ENCODE data around the gene CCR2.
"Not testable (repeated sequence)": the region's sequence is repeated elsewhere in the genome, so short reads cannot be mapped to it uniquely, and the experiment has no call there.

CCR2 gene

GRCh38 chr3:46353647-46354410, at the start of gene CCR2:
TSS of gene CCR2 (plus strand) at chr3:46354111. CDS start at chr3:46357528, 3,417 bp downstream.
- no peak for DNase-seq (ENCODE audit: low spot score)

GRCh38 chr3:46304739-46305138, 49.2 kb upstream of the CCR2 start:
- no peak for DNase-seq (ENCODE audit: low spot score)

GRCh38 chr3:46312991-46313390, 40.9 kb upstream of the CCR2 start:
- DNase-seq (ENCODE audit: low spot score) = no peak

GRCh38 chr3:46314517-46314916, 39.4 kb upstream of the CCR2 start:
- no peak for DNase-seq (ENCODE audit: low spot score)

- DNase-seq (ENCODE audit: low spot score) = no peak
Observed at GRCh38 chr3:46316206-46316605, 37.7 kb upstream of the CCR2 start.

- DNase-seq (ENCODE audit: low spot score) = no peak
Observed at GRCh38 chr3:46318207-46318927, 35.5 kb upstream of the CCR2 start.

GRCh38 chr3:46321461-46322104, 32.3 kb upstream of the CCR2 start:
- no peak for DNase-seq (ENCODE audit: low spot score)

- no peak for DNase-seq (ENCODE audit: low spot score)
Observed at GRCh38 chr3:46324036-46324435, 29.9 kb upstream of the CCR2 start.

- no peak for DNase-seq (ENCODE audit: low spot score)
Observed at GRCh38 chr3:46325645-46326300, 28.1 kb upstream of the CCR2 start.

- not testable (repeated sequence) for DNase-seq (ENCODE audit: low spot score)
Observed at GRCh38 chr3:46330676-46331075, 23.2 kb upstream of the CCR2 start.

- no peak for DNase-seq (ENCODE audit: low spot score)
Observed at GRCh38 chr3:46334741-46335478, 19.0 kb upstream of the CCR2 start.

GRCh38 chr3:46335541-46335940, 18.4 kb upstream of the CCR2 start:
- no peak for DNase-seq (ENCODE audit: low spot score)

- DNase-seq (ENCODE audit: low spot score) = no peak
Observed at GRCh38 chr3:46337911-46338310, 16.0 kb upstream of the CCR2 start.

GRCh38 chr3:46338840-46339239, 15.1 kb upstream of the CCR2 start:
- DNase-seq (ENCODE audit: low spot score) = no peak

GRCh38 chr3:46344476-46344875, 9.4 kb upstream of the CCR2 start:
- DNase-seq (ENCODE audit: low spot score) = no peak

- DNase-seq (ENCODE audit: low spot score) = peak; percentile 23
Observed at GRCh38 chr3:46348823-46349482, 5.0 kb upstream of the CCR2 start.

GRCh38 chr3:46349484-46350261, 4.2 kb upstream of the CCR2 start:
- DNase-seq (ENCODE audit: low spot score) = peak; percentile 41

- DNase-seq (ENCODE audit: low spot score) = no peak
Observed at GRCh38 chr3:46350262-46350565, 3.7 kb upstream of the CCR2 start.

- DNase-seq (ENCODE audit: low spot score) = no peak
Observed at GRCh38 chr3:46351646-46352045, 2.3 kb upstream of the CCR2 start.

- no peak for DNase-seq (ENCODE audit: low spot score)
Observed at GRCh38 chr3:46353090-46353489, 821 bp upstream of the CCR2 start.

GRCh38 chr3:46354478-46354877, 567 bp downstream of the CCR2 start:
- DNase-seq (ENCODE audit: low spot score) = no peak
